RWPE2 (cell line): ENCODE results near the gene RMND5B.
"Not testable (repeated sequence)": the region's sequence is repeated elsewhere in the genome, so short reads cannot be mapped to it uniquely, and the experiment has no call there.

Experiments
- ATAC-seq: fragments of 200-7000 bp; cut with Tn5 transposase; 3 replicates; pipeline ENCODE4 v1.9.1; 2021; ENCODE audit warnings: low read depth
- DNase-seq: peaks from one replicate; pipeline ENCODE4 v3.0.0-alpha.2; 2020; ENCODE audit warnings: low spot score
- H3K27ac ChIP-seq: fragments of 450-650 bp; 2 replicates; pipeline ENCODE4 v1.5.1; 2017; ENCODE audit warnings: mild to moderate bottlenecking; ENCODE audit not compliant: poor library complexity, severe bottlenecking
- H3K27me3 ChIP-seq: fragments of 250-450 bp; sonication (Bioruptor Pico); 2 replicates; pipeline ENCODE4 v1.5.1; 2021; ENCODE audit warnings: mild to moderate bottlenecking, moderate library complexity; ENCODE audit not compliant: insufficient read depth, poor library complexity, severe bottlenecking
- H3K36me3 ChIP-seq: fragments of 250-450 bp; sonication (Bioruptor Pico); 2 replicates; pipeline ENCODE4 v1.5.1; 2020; ENCODE audit warnings: low read depth, mild to moderate bottlenecking, moderate library complexity
- H3K4me1 ChIP-seq: fragments of 250-450 bp; sonication (Bioruptor Pico); 2 replicates; pipeline ENCODE4 v1.5.1; 2021; ENCODE audit warnings: mild to moderate bottlenecking, moderate library complexity; ENCODE audit not compliant: insufficient read depth, poor library complexity, severe bottlenecking
- H3K4me3 ChIP-seq: fragments of 250-450 bp; sonication (Bioruptor Pico); 2 replicates; pipeline ENCODE4 v1.5.1; 2021; ENCODE audit warnings: mild to moderate bottlenecking, moderate library complexity; ENCODE audit not compliant: severe bottlenecking
- H3K9me3 ChIP-seq: fragments of 250-450 bp; sonication (Bioruptor Pico); 2 replicates; pipeline ENCODE4 v1.5.1; 2021; ENCODE audit warnings: mild to moderate bottlenecking, moderate library complexity; ENCODE audit not compliant: severe bottlenecking
- TF ChIP-seq, protein P1 (sequence below): fragments of 450-650 bp; IDR thresholded peaks from one replicate; pipeline ENCODE4 v1.5.1; 2017; ENCODE audit warnings: mild to moderate bottlenecking, moderate library complexity; ENCODE audit not compliant: poor library complexity, severe bottlenecking

The RMND5B gene

DNA sequence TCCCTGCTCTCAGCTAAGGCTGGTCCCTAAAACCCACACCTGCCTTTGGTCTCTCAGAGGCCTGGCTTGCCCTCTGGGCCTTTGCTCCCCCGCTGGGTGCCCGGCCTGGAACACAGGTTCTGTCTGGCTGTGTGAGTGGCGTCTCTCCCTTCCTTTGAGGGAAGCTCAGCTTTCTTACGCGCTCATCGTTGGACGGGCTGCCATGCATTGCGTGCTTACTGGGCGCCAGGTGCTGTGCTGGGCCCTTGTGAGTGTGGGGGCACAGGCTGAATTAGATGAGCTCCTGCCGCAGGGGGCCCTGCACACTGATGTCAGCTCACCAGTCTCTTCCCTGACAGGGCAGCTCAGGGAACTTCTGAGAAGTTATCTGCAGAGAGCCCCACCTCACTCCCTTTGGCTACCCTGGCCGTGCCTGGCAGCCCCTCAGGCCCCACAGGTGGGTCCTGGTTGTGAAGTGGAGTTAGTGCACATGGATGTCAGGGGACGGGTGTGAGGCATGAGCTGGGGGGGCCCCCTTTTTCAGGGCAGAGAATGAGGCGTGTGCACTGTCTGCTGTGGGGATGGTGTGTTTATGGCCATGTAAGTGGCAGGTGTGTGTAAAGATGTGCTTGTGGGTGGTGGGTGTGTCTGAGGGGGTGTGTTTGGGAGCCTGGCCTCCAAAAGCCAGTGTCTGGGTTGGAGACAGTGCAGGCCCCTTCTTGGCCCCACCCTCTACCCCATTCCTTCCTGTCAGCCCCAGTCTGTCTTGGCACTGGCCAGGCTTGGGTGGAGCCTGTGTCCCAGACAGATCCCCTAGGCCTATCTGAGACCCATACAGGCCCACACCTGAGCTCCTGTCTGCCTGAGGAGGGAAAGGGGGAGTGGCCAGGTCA lies 7.5 kb upstream of the RMND5B start:
- DNase-seq (peak; percentile 61), ATAC-seq (peak; percentile 66)
- no peaks in the 10 kb centered on the region for H3K27me3 ChIP-seq
- H3K27ac ChIP-seq: no peak overlapping the region
- H3K36me3 ChIP-seq: no peaks in the 10 kb centered on the region
- no peaks in the 10 kb centered on the region for H3K9me3 ChIP-seq
- H3K4me1 ChIP-seq: peaks cover 5% of the 10 kb centered on the region
- TF ChIP-seq, protein P1, sequence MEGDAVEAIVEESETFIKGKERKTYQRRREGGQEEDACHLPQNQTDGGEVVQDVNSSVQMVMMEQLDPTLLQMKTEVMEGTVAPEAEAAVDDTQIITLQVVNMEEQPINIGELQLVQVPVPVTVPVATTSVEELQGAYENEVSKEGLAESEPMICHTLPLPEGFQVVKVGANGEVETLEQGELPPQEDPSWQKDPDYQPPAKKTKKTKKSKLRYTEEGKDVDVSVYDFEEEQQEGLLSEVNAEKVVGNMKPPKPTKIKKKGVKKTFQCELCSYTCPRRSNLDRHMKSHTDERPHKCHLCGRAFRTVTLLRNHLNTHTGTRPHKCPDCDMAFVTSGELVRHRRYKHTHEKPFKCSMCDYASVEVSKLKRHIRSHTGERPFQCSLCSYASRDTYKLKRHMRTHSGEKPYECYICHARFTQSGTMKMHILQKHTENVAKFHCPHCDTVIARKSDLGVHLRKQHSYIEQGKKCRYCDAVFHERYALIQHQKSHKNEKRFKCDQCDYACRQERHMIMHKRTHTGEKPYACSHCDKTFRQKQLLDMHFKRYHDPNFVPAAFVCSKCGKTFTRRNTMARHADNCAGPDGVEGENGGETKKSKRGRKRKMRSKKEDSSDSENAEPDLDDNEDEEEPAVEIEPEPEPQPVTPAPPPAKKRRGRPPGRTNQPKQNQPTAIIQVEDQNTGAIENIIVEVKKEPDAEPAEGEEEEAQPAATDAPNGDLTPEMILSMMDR: no peak
- no peak overlapping the region for H3K4me3 ChIP-seq

- Histone ChIP-seq H3K9me3 (no peaks in the 10 kb centered on the region), H3K27me3 (no peaks in the 10 kb centered on the region), H3K27ac (no peak overlapping the region), H3K4me1 (peaks cover 5% of the 10 kb centered on the region), H3K36me3 (no peaks in the 10 kb centered on the region), H3K4me3 (no peak overlapping the region)
- DNase-seq (peak; percentile 68), ATAC-seq (no peak; the same call in 2 of the 3 replicates)
- TF ChIP-seq, protein P1: no peak
Measured at GRCh38 chr5:178123966-178124925, 6.6 kb upstream of the RMND5B start.

- TF ChIP-seq, protein P1: no peak
- Histone ChIP-seq H3K27ac (no peak overlapping the region), H3K9me3 (no peaks in the 10 kb centered on the region), H3K27me3 (no peaks in the 10 kb centered on the region), H3K36me3 (no peaks in the 10 kb centered on the region), H3K4me3 (no peak overlapping the region), H3K4me1 (peaks cover 5% of the 10 kb centered on the region)
- ATAC-seq (no peak), DNase-seq (no peak)
Measured at GRCh38 chr5:178125253-178125906, 5.4 kb upstream of the RMND5B start.

- Histone ChIP-seq H3K9me3 (no peaks in the 10 kb centered on the region), H3K27me3 (no peaks in the 10 kb centered on the region), H3K27ac (no peak overlapping the region), H3K36me3 (no peaks in the 10 kb centered on the region), H3K4me1 (peaks cover 5% of the 10 kb centered on the region), H3K4me3 (no peak overlapping the region)
- ATAC-seq (no peak), DNase-seq (no peak)
- TF ChIP-seq, protein P1: no peak
Measured at GRCh38 chr5:178126556-178126955, 4.3 kb upstream of the RMND5B start.

DNA sequence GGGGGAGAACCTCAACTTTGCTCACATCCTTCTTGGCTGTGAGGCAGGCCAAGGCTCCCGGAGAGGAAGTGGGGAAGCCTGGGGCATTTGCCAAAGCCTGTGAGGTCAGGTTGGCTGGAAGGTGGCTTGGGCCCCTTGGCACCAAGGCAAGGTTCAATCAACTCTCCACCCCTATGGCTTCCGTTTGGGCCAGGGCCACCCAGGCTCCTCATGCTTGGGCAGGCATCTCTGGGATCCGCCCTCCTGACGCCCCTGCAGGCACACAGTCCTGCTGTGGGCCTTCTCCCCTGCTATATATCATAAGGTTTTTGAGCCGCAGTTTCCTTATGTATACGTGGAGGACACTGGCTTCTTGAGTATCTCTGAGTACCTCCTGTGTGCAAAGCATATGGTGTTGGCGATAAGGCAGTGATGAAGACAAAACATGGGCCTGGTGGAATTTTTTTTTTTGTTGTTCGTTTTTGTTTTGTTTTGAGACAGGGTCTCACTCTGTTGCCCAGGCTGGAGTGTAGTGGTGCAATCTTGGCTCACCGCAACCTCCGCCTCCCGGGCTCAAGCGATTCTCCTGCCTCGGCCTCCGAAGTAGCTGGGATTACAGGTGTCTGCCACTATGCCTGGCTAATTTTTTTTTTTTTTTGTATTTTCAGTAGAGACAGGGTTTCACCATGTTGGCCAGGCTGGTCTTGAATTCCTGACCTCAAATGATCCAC lies 3.4 kb upstream of the RMND5B start:
- not testable (repeated sequence) for H3K27me3 ChIP-seq, ATAC-seq, H3K4me1 ChIP-seq, H3K27ac ChIP-seq, H3K4me3 ChIP-seq, H3K36me3 ChIP-seq, H3K9me3 ChIP-seq
- peak; percentile 54 for DNase-seq
